HepG2 (cell line): ENCODE data around the gene GADD45A. TPM values are rescaled to one million over a fixed set of nuclear protein-coding genes. Genes with fewer than 3 reads are reported as not detected.

ENCODE experiments used
- AKAP8 ChIP-seq: sonication (generic); formaldehyde crosslinking; IDR thresholded peaks from 2 replicates; pipeline ENCODE4 v1.5.1; 2020; ENCODE audit warnings: mild to moderate bottlenecking, missing genetic modification reagents
- ATF3 ChIP-seq: sonication (generic); formaldehyde crosslinking; IDR thresholded peaks from 2 replicates; pipeline ENCODE4 v1.4.0; 2020; ENCODE audit warnings: missing genetic modification reagents
- ELF3 ChIP-seq: IDR thresholded peaks from 2 replicates; pipeline ENCODE4 v1.6.1; 2016; ENCODE audit warnings: missing genetic modification reagents, missing compliant biosample characterization
- FIP1L1 ChIP-seq: fragments of 200-400 bp; formaldehyde crosslinking; IDR thresholded peaks from 2 replicates; pipeline ENCODE4 v1.6.1; 2018; ENCODE audit warnings: low read depth, mild to moderate bottlenecking, low read length, moderate library complexity, borderline replicate concordance; ENCODE audit not compliant: insufficient read depth
- FOXA3 ChIP-seq: IDR thresholded peaks from 2 replicates; pipeline ENCODE4 v1.6.1; 2016; ENCODE audit warnings: missing genetic modification reagents, missing compliant biosample characterization
- GFI1 ChIP-seq: sonication (generic); formaldehyde crosslinking; IDR thresholded peaks from 2 replicates; pipeline ENCODE4 v1.5.0; 2020; ENCODE audit warnings: missing genetic modification reagents, mild to moderate bottlenecking, borderline replicate concordance
- IKZF1 ChIP-seq: fragments of 450-650 bp; IDR thresholded peaks from 2 replicates; pipeline ENCODE4 v1.7.1; 2016
- RBM22 ChIP-seq: fragments of 200-400 bp; formaldehyde crosslinking; optimal IDR thresholded peaks from 2 replicates; pipeline ENCODE3; 2017; ENCODE audit warnings: mild to moderate bottlenecking, low read length, moderate library complexity
- RXRB ChIP-seq: IDR thresholded peaks from 2 replicates; pipeline ENCODE4 v1.6.1; 2016; ENCODE audit warnings: borderline replicate concordance, missing genetic modification reagents, missing compliant biosample characterization
- SP1 ChIP-seq, 2 experiments: fragments of 450-650 bp in 1 of 2; sonication (generic) in 1 of 2; formaldehyde crosslinking in 1 of 2; IDR thresholded peaks; 2 replicates each; pipeline versions ENCODE4 v1.4.0 to v1.6.1; 2016 to 2020; ENCODE audit warnings: missing genetic modification reagents in 1 of 2
- STAT6 ChIP-seq: sonication (generic); formaldehyde crosslinking; IDR thresholded peaks from 2 replicates; pipeline ENCODE4 v1.4.0; 2020; ENCODE audit warnings: missing genetic modification reagents, mild to moderate bottlenecking, borderline replicate concordance
- TFAP4 ChIP-seq: sonication (generic); IDR thresholded peaks from 2 replicates; pipeline ENCODE4 v1.6.1; 2016; ENCODE audit warnings: low read depth, borderline replicate concordance
- THAP9 ChIP-seq: sonication (generic); formaldehyde crosslinking; IDR thresholded peaks from 2 replicates; pipeline ENCODE4; 2020; ENCODE audit warnings: missing genetic modification reagents, mild to moderate bottlenecking, borderline replicate concordance
- ZNF432 ChIP-seq: sonication (generic); formaldehyde crosslinking; IDR thresholded peaks from 2 replicates; pipeline ENCODE4 v1.5.0; 2020; ENCODE audit warnings: missing genetic modification reagents, mild to moderate bottlenecking, borderline replicate concordance
- ZNF496 ChIP-seq: sonication (generic); formaldehyde crosslinking; IDR thresholded peaks from 2 replicates; pipeline ENCODE4 v1.8.1; 2023; ENCODE audit warnings: mild to moderate bottlenecking, moderate library complexity, missing genetic modification reagents; ENCODE audit not compliant: insufficient replicate concordance
- ZNF547 ChIP-seq: sonication (generic); formaldehyde crosslinking; IDR thresholded peaks from 2 replicates; pipeline ENCODE4 v1.5.1; 2020; ENCODE audit warnings: mild to moderate bottlenecking, missing genetic modification reagents
- ZSCAN31 ChIP-seq: sonication (generic); formaldehyde crosslinking; IDR thresholded peaks from 2 replicates; pipeline ENCODE4 v1.5.0; 2020; ENCODE audit warnings: low read depth, mild to moderate bottlenecking, missing genetic modification reagents
- polyA plus RNA-seq, 8 experiments: library from polyadenylated mRNA; depleted of rRNA in 3 of 8; stranded (reverse) in 7 of 8; unstranded in 1 of 8; fragments of >200 nt; fragmentation: Illumina TruSeq in 4 of 8; extraction: Trizol in 4 of 8; gene quantifications; 2 replicates each; pipeline versions ENCODE4 v1.2.1 to v1.2.3, GENCODE V29; 2011 to 2016; ENCODE audit warnings: low read depth in 4 of 8, missing spikeins in 1 of 8, mixed read lengths in 1 of 8; ENCODE audit not compliant: insufficient read depth in 1 of 8
- total RNA-seq, 5 experiments: library from RNA; depleted of rRNA; stranded (reverse); fragments of >200 nt; fragmentation: Illumina TruSeq; extraction: Trizol; gene quantifications; 2 replicates each; pipeline ENCODE4 v1.2.3, GENCODE V29; 2016; ENCODE audit warnings: low read depth in 1 of 5

Gene GADD45A
- total and polyA plus RNA-seq, 2 of the 13 experiments (the other 11 are each of a cell fraction or from before 2014, with no cell fraction given), result 33.2 to 46.2 TPM

- no peak for TF ChIP-seq THAP9
- peak; percentile 75; the same call in 1 of the 2 replicates for TF ChIP-seq ZNF547 (CRISPR knock-in tag)
- TF ChIP-seq RXRB (CRISPR knock-in tag), result peak; percentile 81
- TF ChIP-seq STAT6 (CRISPR knock-in tag), result no peak
- 0 out of 2 replicates have a peak, but pooled peaks have one; percentile 28 for TF ChIP-seq TFAP4
- TF ChIP-seq FOXA3 (CRISPR knock-in tag), result peak; percentile 61
- peak; percentile 87 for TF ChIP-seq GFI1
- peak; percentile 67; the same call in 1 of the 2 replicates for TF ChIP-seq ATF3 (CRISPR knock-in tag)
- no peak for TF ChIP-seq IKZF1
- TF ChIP-seq ZNF432, result no peak
- 0 out of 2 replicates have a peak, but pooled peaks have one; percentile 72 for TF ChIP-seq ELF3
- TF ChIP-seq FIP1L1, result no peak
- no peak for TF ChIP-seq ZNF496 (CRISPR knock-in tag)
- TF ChIP-seq AKAP8 (CRISPR knock-in tag), result peak; percentile 65; the same call in 1 of the 2 replicates
- peak; percentile 86 for TF ChIP-seq RBM22
- TF ChIP-seq ZSCAN31 (CRISPR knock-in tag), result peak; percentile 81
- no peak for TF ChIP-seq SP1 (IDR thresholded peaks at IDR 0.05)
- peak; percentile 49; the same call in 1 of the 2 replicates for TF ChIP-seq SP1 (CRISPR knock-in tag; IDR thresholded peaks at IDR 0.05)
These were observed at the start of gene GADD45A (continued) for GRCh38 chr1:67685067-67685557.
